Choroid plexus epithelial cell (primary cell): ENCODE data around the gene BCO1.

Experiments
- DNase-seq: peaks from one replicate; pipeline ENCODE4 v3.0.0-alpha.2; 2010; ENCODE audit warnings: low read depth
- H3K4me3 ChIP-seq: 2 replicates; pipeline ENCODE4 v1.5.1; 2011; ENCODE audit warnings: low read depth, mild to moderate bottlenecking, control low read depth, low read length, moderate library complexity
- TF ChIP-seq, protein P1 (sequence below): conservative IDR thresholded peaks from 2 replicates; pipeline ENCODE4 v1.5.1; 2011; ENCODE audit warnings: low read depth, mild to moderate bottlenecking, control low read depth, inconsistent platforms, low read length, moderate library complexity

The BCO1 gene

GRCh38 chr16:81293909-81294802 is 55.7 kb downstream of the BCO1 start:
- peak; percentile 59 for DNase-seq
- H3K4me3 ChIP-seq: no peak overlapping the region
- TF ChIP-seq, protein P1, sequence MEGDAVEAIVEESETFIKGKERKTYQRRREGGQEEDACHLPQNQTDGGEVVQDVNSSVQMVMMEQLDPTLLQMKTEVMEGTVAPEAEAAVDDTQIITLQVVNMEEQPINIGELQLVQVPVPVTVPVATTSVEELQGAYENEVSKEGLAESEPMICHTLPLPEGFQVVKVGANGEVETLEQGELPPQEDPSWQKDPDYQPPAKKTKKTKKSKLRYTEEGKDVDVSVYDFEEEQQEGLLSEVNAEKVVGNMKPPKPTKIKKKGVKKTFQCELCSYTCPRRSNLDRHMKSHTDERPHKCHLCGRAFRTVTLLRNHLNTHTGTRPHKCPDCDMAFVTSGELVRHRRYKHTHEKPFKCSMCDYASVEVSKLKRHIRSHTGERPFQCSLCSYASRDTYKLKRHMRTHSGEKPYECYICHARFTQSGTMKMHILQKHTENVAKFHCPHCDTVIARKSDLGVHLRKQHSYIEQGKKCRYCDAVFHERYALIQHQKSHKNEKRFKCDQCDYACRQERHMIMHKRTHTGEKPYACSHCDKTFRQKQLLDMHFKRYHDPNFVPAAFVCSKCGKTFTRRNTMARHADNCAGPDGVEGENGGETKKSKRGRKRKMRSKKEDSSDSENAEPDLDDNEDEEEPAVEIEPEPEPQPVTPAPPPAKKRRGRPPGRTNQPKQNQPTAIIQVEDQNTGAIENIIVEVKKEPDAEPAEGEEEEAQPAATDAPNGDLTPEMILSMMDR: no peak

DNA sequence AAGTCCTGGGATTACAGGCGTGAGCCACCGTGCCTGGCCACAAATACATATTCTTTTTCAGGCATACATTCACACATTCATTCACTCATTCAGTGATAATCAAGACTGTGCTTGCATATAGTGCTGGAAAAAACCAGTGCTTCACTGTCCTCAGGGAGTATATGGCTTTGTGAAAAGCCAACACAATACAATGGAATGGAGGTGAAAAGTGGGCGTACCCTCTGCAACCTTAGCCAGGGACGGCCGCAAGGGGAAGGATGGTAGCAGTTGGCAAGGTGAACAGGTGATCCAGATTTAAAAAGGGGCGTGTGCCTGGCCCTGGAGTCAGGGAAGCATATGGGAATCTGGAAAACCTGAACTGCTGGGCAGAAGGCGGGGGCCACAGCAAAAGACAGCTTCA is 58.1 kb downstream of the BCO1 start:
- DNase-seq: no peak
- H3K4me3 ChIP-seq: no peak overlapping the region
- TF ChIP-seq, protein P1: no peak

GRCh38 chr16:81307770-81308169 is 69.3 kb downstream of the BCO1 start:
- TF ChIP-seq, protein P1: no peak
- no peak for DNase-seq
- no peak overlapping the region for H3K4me3 ChIP-seq

DNA sequence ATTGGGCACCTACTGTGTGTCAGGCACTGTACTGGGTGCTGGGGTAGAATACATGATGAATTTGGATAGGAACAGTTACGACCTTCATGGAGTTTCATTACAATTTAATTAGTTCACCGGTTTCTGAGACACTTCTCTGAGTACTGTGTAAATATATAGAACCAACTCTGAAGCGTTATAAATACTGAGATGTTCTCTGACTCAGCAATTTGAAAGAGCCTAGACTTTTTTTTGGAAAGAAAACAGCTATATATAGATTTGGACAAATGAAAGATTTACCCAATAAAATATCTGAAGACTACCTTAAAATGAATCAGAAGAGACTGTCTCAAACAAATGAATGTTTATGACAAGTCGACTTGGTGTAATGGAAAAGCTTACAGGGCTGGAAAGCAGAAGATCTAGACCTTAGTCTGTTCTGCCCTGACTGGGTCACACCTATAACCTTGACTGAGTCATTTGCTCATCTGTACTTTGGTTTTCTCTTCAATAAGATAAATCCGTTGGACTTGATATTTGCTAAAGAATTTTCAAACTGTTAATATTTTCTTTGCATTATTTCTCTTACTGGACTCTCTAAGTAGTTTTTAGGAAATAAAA is 71.7 kb downstream of the BCO1 start:
- no peak overlapping the region for H3K4me3 ChIP-seq
- DNase-seq: no peak
- TF ChIP-seq, protein P1: no peak

GRCh38 chr16:81311762-81312161 is 73.3 kb downstream of the BCO1 start:
- DNase-seq: no peak
- TF ChIP-seq, protein P1: no peak
- H3K4me3 ChIP-seq: no peak overlapping the region

DNA sequence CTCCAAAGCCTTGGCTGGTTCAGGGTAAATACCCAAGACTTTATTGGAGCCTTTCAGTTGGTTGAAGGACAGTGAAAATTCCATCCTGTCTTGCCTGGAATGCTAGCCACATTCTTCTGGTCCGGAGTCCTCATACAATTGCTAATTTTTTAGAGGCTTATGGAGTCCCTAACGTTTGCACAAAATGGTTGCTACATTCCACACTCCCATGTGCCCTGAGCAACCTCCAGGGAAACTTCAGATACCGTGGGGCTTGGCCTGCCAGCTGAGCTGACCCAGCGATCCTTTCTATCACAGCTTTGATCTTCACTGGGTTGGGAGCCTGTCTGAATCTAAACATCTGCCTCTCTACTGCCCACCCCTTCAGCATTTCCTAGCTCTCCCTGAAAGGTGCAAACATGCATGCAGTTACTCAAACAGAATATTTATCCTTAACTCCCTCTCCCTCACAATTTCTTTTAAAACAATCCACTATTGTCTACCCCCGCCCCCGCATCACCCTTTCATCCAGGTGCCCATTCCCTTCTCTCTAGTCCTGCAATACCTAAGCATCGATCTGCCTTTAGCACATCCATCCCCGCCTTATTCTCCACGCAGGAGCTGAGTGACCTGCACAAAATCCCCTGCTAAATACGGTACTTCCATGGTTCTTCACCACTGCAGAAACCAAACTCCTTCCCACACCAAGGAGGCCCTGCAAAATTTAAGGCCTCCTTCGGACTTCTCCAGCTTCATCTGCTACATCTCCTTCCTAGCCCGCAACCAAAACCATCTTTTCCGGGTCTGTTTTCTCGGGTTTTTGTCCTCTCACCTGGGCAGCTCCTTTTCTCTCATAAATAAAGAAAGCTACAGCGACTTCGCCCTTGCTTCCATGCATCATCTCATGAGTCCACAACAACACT is 75.5 kb downstream of the BCO1 start:
- no peak for DNase-seq
- H3K4me3 ChIP-seq: peak overlapping the region; percentile 88

More for the DNA sequence above, 75.5 kb downstream of the BCO1 start:
- TF ChIP-seq, protein P1: no peak
